GM12872 (cell line): ENCODE data around the gene SLC25A48.

Experiments used
- CTCF ChIP-seq: IDR thresholded peaks from 3 replicates; pipeline ENCODE4 v1.5.1; 2011; ENCODE audit warnings: low read depth, mild to moderate bottlenecking, low read length, moderate library complexity; ENCODE audit not compliant: insufficient read depth

The SLC25A48 gene

DNA sequence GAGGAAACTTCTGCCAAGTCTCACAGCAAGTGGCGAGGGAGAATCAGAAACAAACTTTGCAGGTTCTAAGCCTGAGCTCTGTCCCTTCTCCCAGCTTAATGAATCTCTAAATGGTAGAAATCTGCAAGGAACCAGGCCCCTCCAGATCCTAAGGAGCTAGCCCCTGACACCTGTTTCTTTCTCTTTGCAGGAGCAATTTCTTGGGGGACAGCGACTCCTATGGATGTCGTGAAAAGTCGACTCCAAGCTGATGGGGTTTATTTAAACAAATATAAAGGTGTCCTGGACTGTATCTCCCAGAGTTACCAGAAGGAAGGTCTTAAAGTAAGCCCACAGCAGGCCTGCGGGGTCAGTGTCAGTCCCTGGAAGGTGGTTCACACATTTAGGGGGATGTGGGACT is 39.4 kb downstream of the SLC25A48 start:
- TF ChIP-seq CTCF, result no peak

DNA sequence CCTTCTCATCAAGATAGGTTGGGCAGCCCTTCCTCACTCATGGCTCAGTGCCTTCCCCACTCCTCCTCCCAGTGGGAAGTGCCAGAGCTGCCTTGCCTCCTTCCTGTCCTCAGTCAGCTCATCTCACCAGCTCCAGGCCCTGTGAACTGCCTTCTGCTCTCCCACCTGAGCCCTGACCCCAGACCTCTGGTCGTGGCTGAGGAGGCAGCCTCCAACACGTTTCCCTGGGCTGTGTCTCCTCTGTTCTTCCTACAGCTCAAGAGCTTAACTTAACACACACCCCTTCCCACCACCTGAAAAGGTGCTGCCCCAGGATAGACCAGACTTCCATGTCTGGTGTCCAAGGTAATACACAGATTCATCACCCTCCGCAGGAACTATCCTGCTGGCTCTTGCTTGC is 40.0 kb downstream of the SLC25A48 start:
- TF ChIP-seq CTCF, result no peak

DNA sequence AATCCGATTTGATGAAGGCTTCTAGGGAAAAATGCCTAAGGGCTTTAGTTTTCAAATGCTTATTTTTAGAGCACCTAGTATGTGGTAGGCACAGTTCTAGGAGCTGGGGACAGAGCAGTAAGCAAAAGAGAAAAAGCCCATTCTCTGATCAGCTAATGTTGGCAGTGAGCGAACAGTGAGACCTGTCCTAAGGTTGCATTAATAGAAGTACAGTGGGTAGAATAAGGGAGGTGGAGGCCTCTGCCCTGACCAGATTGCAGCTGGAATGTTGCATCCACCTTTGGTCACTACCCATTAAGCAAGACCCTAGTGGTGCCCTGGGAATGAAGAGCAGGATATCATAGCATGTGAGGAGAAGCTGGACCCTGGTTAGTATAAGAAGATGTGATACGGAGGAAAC is 41.1 kb downstream of the SLC25A48 start:
- no peak for TF ChIP-seq CTCF

DNA sequence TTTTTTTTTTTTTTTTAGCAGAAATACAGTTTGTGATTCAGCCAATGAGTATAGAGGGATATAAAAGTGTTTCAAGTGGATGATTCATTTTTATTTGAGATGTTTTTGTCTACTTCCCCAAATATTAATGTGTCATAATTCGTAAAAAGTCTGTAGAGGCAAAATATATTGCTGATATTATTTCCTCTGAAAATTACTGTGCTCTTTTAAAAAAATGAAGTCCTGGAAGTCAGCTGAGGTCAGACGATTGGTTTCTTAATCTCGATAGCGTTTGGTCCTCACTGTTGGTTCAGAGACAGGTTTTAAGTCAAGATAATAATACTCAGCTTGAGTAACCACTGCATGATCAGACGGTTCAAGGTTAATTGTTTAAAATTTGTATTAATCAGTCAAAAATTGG is 41.7 kb downstream of the SLC25A48 start:
- no peak for TF ChIP-seq CTCF

GRCh38 chr5:135877570-135878155 is 43.2 kb downstream of the SLC25A48 start:
- TF ChIP-seq CTCF, result no peak

- TF ChIP-seq CTCF, result no peak
Measured at GRCh38 chr5:135878156-135878620, 43.7 kb downstream of the SLC25A48 start.

- no peak for TF ChIP-seq CTCF
Measured at GRCh38 chr5:135879591-135879990, 45.1 kb downstream of the SLC25A48 start.
